Measurements from ENCODE around the gene FRMD5. TPM values are rescaled to one million over a fixed set of nuclear protein-coding genes. Genes with fewer than 3 reads are reported as not detected.
"Not testable (repeated sequence)": the region's sequence is repeated elsewhere in the genome, so short reads cannot be mapped to it uniquely, and the experiment has no call there.

Gene FRMD5
- total and polyA plus RNA-seq, 2 donors from 2014 or later: 0.32 to 0.41 TPM

- FAIRE-seq (no peak), DNase-seq (no peak)
- no peak for TF ChIP-seq CTCF (IDR thresholded peaks at IDR 0.05; ENCODE audit: borderline replicate concordance, extremely low read depth, insufficient read depth)
- no peaks in the 10 kb centered on the region for H3K9me3 ChIP-seq (ENCODE audit: control insufficient read depth in 2 of 3, insufficient read depth in 1 of 3, low read length in 3 of 3)
- H3K27me3 ChIP-seq (ENCODE audit: control insufficient read depth, insufficient read depth, low read length): no peaks in the 10 kb centered on the region
- no peaks in the 10 kb centered on the region for H3K36me3 ChIP-seq (ENCODE audit: control insufficient read depth in 2 of 3, insufficient read depth in 3 of 3, low read length in 3 of 3)
- no peak overlapping the region for H3K9ac ChIP-seq (ENCODE audit: low read length in 3 of 3)
- no peaks in the 10 kb centered on the region for H3K4me1 ChIP-seq (ENCODE audit: control insufficient read depth in 2 of 3, insufficient read depth in 2 of 3, low read depth in 1 of 3, low read length in 3 of 3)
- no peak overlapping the region for H3K27ac ChIP-seq (ENCODE audit: low read depth in 2 of 2, low read length in 2 of 2)
- intact Hi-C loops (cut with DNase I): no loop called here
- H3K4me3 ChIP-seq (ENCODE audit: low read length in 3 of 3): no peak overlapping the region
Measured at GRCh38 chr15:44009038-44009437, 186.0 kb downstream of the FRMD5 start.

GRCh38 chr15:44000248-44000647 is 194.8 kb downstream of the FRMD5 start:
- FAIRE-seq; H3K36me3 ChIP-seq (ENCODE audit: control insufficient read depth in 2 of 3, insufficient read depth in 3 of 3, low read length in 3 of 3); intact Hi-C loops (cut with DNase I); H3K9me3 ChIP-seq (ENCODE audit: control insufficient read depth in 2 of 3, insufficient read depth in 1 of 3, low read length in 3 of 3); H3K27me3 ChIP-seq (ENCODE audit: control insufficient read depth, insufficient read depth, low read length); H3K27ac ChIP-seq (ENCODE audit: low read depth in 2 of 2, low read length in 2 of 2); H3K4me3 ChIP-seq (ENCODE audit: low read length in 3 of 3); H3K9ac ChIP-seq (ENCODE audit: low read length in 3 of 3); H3K4me1 ChIP-seq (ENCODE audit: control insufficient read depth in 2 of 3, insufficient read depth in 2 of 3, low read depth in 1 of 3, low read length in 3 of 3): not testable (repeated sequence)
- DNase-seq: peak in 1 of 5 donors; percentile 47

- DNase-seq (peak in 2 of 5 donors; percentile 2 to 16), FAIRE-seq (no peak)
- Histone ChIP-seq H3K27ac (ENCODE audit: low read depth in 2 of 2, low read length in 2 of 2) (no peak overlapping the region), H3K36me3 (ENCODE audit: control insufficient read depth in 2 of 3, insufficient read depth in 3 of 3, low read length in 3 of 3) (no peaks in the 10 kb centered on the region), H3K9ac (ENCODE audit: low read length in 3 of 3) (no peak overlapping the region), H3K4me1 (ENCODE audit: control insufficient read depth in 2 of 3, insufficient read depth in 2 of 3, low read depth in 1 of 3, low read length in 3 of 3) (no peaks in the 10 kb centered on the region), H3K27me3 (ENCODE audit: control insufficient read depth, insufficient read depth, low read length) (no peaks in the 10 kb centered on the region), H3K4me3 (ENCODE audit: low read length in 3 of 3) (no peak overlapping the region), H3K9me3 (ENCODE audit: control insufficient read depth in 2 of 3, insufficient read depth in 1 of 3, low read length in 3 of 3) (no peaks in the 10 kb centered on the region)
- intact Hi-C loops (cut with DNase I): no loop called here
- TF ChIP-seq CTCF (IDR thresholded peaks at IDR 0.05; ENCODE audit: borderline replicate concordance, extremely low read depth, insufficient read depth): no peak
Measured at GRCh38 chr15:43998607-43999006, 196.5 kb downstream of the FRMD5 start.

GRCh38 chr15:43991206-43991605 is 203.9 kb downstream of the FRMD5 start:
- Histone ChIP-seq H3K36me3 (ENCODE audit: control insufficient read depth in 2 of 3, insufficient read depth in 3 of 3, low read length in 3 of 3) (no peaks in the 10 kb centered on the region), H3K9ac (ENCODE audit: low read length in 3 of 3) (no peak overlapping the region), H3K4me3 (ENCODE audit: low read length in 3 of 3) (no peak overlapping the region), H3K27ac (ENCODE audit: low read depth in 2 of 2, low read length in 2 of 2) (no peak overlapping the region), H3K9me3 (ENCODE audit: control insufficient read depth in 2 of 3, insufficient read depth in 1 of 3, low read length in 3 of 3) (no peaks in the 10 kb centered on the region), H3K27me3 (ENCODE audit: control insufficient read depth, insufficient read depth, low read length) (no peaks in the 10 kb centered on the region), H3K4me1 (ENCODE audit: control insufficient read depth in 2 of 3, insufficient read depth in 2 of 3, low read depth in 1 of 3, low read length in 3 of 3) (no peaks in the 10 kb centered on the region)
- TF ChIP-seq CTCF (IDR thresholded peaks at IDR 0.05; ENCODE audit: borderline replicate concordance, extremely low read depth, insufficient read depth): no peak
- no peak for FAIRE-seq
- intact Hi-C loops (cut with DNase I): no loop called here
- DNase-seq: no peak
